GM12874 (cell line): Measurements from ENCODE around the gene TCIRG1.

Experiments
- TF ChIP-seq, protein P1 (sequence below): IDR thresholded peaks from 2 replicates; pipeline ENCODE4 v1.5.1; 2011; ENCODE audit warnings: low read depth, mild to moderate bottlenecking, control low read depth, low read length, moderate library complexity; ENCODE audit not compliant: insufficient read depth

Gene TCIRG1

GRCh38 chr11:67999201-67999629 lies 39.6 kb upstream of the TCIRG1 start:
- TF ChIP-seq, protein P1, sequence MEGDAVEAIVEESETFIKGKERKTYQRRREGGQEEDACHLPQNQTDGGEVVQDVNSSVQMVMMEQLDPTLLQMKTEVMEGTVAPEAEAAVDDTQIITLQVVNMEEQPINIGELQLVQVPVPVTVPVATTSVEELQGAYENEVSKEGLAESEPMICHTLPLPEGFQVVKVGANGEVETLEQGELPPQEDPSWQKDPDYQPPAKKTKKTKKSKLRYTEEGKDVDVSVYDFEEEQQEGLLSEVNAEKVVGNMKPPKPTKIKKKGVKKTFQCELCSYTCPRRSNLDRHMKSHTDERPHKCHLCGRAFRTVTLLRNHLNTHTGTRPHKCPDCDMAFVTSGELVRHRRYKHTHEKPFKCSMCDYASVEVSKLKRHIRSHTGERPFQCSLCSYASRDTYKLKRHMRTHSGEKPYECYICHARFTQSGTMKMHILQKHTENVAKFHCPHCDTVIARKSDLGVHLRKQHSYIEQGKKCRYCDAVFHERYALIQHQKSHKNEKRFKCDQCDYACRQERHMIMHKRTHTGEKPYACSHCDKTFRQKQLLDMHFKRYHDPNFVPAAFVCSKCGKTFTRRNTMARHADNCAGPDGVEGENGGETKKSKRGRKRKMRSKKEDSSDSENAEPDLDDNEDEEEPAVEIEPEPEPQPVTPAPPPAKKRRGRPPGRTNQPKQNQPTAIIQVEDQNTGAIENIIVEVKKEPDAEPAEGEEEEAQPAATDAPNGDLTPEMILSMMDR: no peak

GRCh38 chr11:67999704-68000103 lies 39.1 kb upstream of the TCIRG1 start:
- TF ChIP-seq, protein P1: no peak

DNA sequence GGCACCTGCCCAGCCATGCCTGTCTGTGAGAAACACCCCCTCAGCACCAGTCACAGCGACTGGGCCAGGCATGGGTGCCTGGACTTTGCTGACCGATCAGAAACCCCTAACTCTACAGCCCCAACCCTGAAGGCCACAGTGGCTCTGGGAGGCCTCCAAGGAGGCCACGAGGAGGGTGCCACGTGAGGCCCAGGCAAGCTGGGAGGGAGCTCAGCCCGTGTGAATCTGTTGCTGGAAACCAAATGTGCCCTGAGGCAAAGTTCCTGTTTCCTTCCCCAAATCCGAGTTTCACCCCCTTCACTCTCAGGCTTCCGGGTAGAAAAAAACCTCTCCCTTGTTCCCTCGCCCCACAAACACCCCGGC lies 36.3 kb upstream of the TCIRG1 start:
- TF ChIP-seq, protein P1: no peak

GRCh38 chr11:68002938-68003845 lies 35.6 kb upstream of the TCIRG1 start:
- TF ChIP-seq, protein P1: no peak

DNA sequence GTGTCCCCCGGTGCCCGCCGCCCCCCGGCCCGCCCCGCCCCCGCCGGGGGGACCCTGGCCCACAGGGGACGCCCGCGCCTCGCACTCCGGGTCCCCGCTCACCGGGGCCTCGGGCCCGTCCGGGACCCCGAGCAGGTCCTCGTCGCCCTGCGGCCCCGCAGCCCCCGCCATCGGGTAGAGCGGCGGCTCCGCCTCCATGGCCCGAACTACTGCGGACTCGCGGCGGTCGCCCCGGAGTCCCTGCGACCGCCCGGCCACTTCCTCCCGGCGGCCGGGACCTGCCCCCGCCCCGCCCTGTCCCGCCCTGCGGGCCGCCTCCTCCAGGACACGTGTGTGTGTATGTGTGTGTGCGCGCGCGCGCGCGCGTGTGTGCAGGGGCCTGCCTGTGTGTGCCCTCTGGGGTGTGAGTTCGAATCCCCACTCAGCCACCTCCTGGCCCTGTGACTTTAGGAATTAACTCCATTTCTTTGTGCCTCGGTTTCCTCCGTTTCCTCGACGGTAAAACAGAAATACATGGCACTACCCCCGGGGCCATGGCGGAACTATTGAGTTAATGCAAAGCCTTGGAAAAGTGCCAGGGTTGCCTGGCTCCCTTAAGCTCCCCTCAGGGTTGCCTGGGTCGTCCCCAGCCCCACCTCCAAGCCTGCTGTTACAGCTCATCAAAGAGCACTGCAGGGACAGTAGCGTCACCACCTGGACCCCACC lies 34.8 kb upstream of the TCIRG1 start, which contains the start of gene UNC93B1:
TSS of gene UNC93B1 (minus strand) at position 252 of the 705 bp plus-strand sequence. CDS start at position 198, 54 bp downstream.
- TF ChIP-seq, protein P1: no peak

- TF ChIP-seq, protein P1: no peak
These were observed 34.1 kb upstream of the TCIRG1 start for GRCh38 chr11:68004551-68005335.
